Measurements from ENCODE around the gene GDI1. TPM values are rescaled to one million over a fixed set of nuclear protein-coding genes. Genes with fewer than 3 reads are reported as not detected.

GDI1 gene
- total and polyA plus RNA-seq, 2 of the 8 experiments (the other 6 are each of a cell fraction or from before 2014, with no cell fraction given): 83.1 to 136 TPM

GRCh38 chrX:154419189-154419588 is 17.8 kb upstream of the GDI1 start:
- H4K20me1 ChIP-seq (replicated peaks in 1 of 2; ENCODE audit: control insufficient read depth in 1 of 2, insufficient read depth in 2 of 2, low read length in 2 of 2): no peaks in the 10 kb centered on the region
- no peaks in the 10 kb centered on the region for H3K4me1 ChIP-seq (replicated peaks in 1 of 4; ENCODE audit: control insufficient read depth in 3 of 4, insufficient read depth in 4 of 4, low read length in 3 of 4)
- no peaks in the 10 kb centered on the region for H3K9me3 ChIP-seq (ENCODE audit: insufficient read depth in 2 of 2, low read depth in 1 of 2, low read length in 1 of 2)
- H2BK15ac ChIP-seq (ENCODE audit: low read length): no peak overlapping the region
- H4K8ac ChIP-seq (ENCODE audit: extremely low read depth, insufficient read depth, low read length): no peak overlapping the region
- no peak overlapping the region for H3K56ac ChIP-seq (replicated peaks; ENCODE audit: insufficient read length, low read depth, low read length)
- H3K79me1 ChIP-seq (ENCODE audit: low read depth, low read length): no peaks in the 10 kb centered on the region
- H4K91ac ChIP-seq (replicated peaks; ENCODE audit: insufficient read length, low read length): no peak overlapping the region
- H2BK20ac ChIP-seq (ENCODE audit: low read length): no peak overlapping the region
- H4K5ac ChIP-seq (ENCODE audit: insufficient read length, low read depth, low read length): no peak overlapping the region
- H2BK12ac ChIP-seq (ENCODE audit: low read depth, low read length): no peak overlapping the region
- H3K14ac ChIP-seq (ENCODE audit: insufficient read length): no peak overlapping the region
- no peak overlapping the region for H3K9ac ChIP-seq (replicated peaks in 1 of 4; ENCODE audit: extremely low read depth in 1 of 4, low read depth in 3 of 4, low read length in 3 of 4)
- H2AK5ac ChIP-seq (ENCODE audit: low read depth, low read length): no peak overlapping the region
- ChIA-PET CTCF (ENCODE audit: partially characterized antibody) (no interaction called here), POLR2A (ENCODE audit: partially characterized antibody) (interaction anchor here (1.2 to 8.7 kb wide), 2 partner anchors 14 to 19 kb away, joined by 3 to 76 read pairs; partner anchors contain the start of gene RPL10)
- no peaks in the 10 kb centered on the region for H3K23me2 ChIP-seq (ENCODE audit: low read depth, low read length)
- H3K4me3 ChIP-seq (ENCODE audit: extremely low read depth in 1 of 4, insufficient read depth in 2 of 4, low read depth in 3 of 4, low read length in 4 of 4): no peak overlapping the region
- H2AFZ ChIP-seq (ENCODE audit: low read length): no peak overlapping the region
- H3K27me3 ChIP-seq (replicated peaks in 1 of 4; ENCODE audit: control insufficient read depth in 3 of 4, extremely low read depth in 1 of 4, insufficient read depth in 3 of 4, low read length in 3 of 4): no peaks in the 10 kb centered on the region
- H3K23ac ChIP-seq (ENCODE audit: insufficient read length): no peak overlapping the region
- H3K79me2 ChIP-seq (ENCODE audit: control insufficient read depth in 1 of 2, insufficient read depth in 2 of 2, low read length in 2 of 2): no peaks in the 10 kb centered on the region
- no peak overlapping the region for H2BK5ac ChIP-seq (ENCODE audit: low read depth, low read length)
- TF ChIP-seq POLR2AphosphoS5 (IDR thresholded peaks at IDR 0.05; ENCODE audit: low read depth, low read length): no peak
- TF ChIP-seq SUZ12 (IDR thresholded peaks at IDR 0.05; ENCODE audit: low read length): no peak
- TF ChIP-seq E2F6 (IDR thresholded peaks at IDR 0.05): no peak
- no peak for TF ChIP-seq JUN (IDR thresholded peaks at IDR 0.05; ENCODE audit: low read depth, low read length)
- TF ChIP-seq TAF1 (IDR thresholded peaks at IDR 0.05; ENCODE audit: low read depth, low read length): no peak
- TF ChIP-seq TBP (IDR thresholded peaks at IDR 0.05; ENCODE audit: low read depth, low read length): no peak
- TF ChIP-seq NRF1 (IDR thresholded peaks at IDR 0.05; ENCODE audit: low read depth, low read length): no peak
- no peak for TF ChIP-seq CTCF (IDR thresholded peaks at IDR 0.05; ENCODE audit: control extremely low read depth in 1 of 3, insufficient read depth in 1 of 3, low read depth in 1 of 3, low read length in 3 of 3)
- no peak for TF ChIP-seq ASH2L (IDR thresholded peaks at IDR 0.05; ENCODE audit: low read length)
- H3K36me3 ChIP-seq (ENCODE audit: control insufficient read depth in 2 of 4, insufficient read depth in 4 of 4, low read length in 3 of 4): 0 out of 8 replicates have a peak, but pooled peaks cover 0 to 3% (median 0%) of the 10 kb centered on the region in 4 experiments
- FAIRE-seq: no peak
- no peak overlapping the region for H3K4ac ChIP-seq (replicated peaks; ENCODE audit: insufficient read length, low read depth, low read length)
- H3K18ac ChIP-seq (ENCODE audit: extremely low read depth, low read length): no peak overlapping the region
- H3K4me2 ChIP-seq (ENCODE audit: insufficient read depth in 1 of 2, low read depth in 2 of 2, low read length in 2 of 2): no peak overlapping the region
- DNase-seq (ENCODE audit: low read depth in 1 of 2, low spot score in 2 of 2): no peak
- no peak overlapping the region for H3K27ac ChIP-seq (ENCODE audit: low read depth, low read length)
- H2BK120ac ChIP-seq (replicated peaks; ENCODE audit: low read depth, low read length): no peak overlapping the region
- WGBS, 2 experiments (ENCODE audit: extremely low coverage in 1 of 2, insufficient coverage in 1 of 2, insufficient read length in 1 of 2, insufficient replicate concordance in 2 of 2, low coverage in 1 of 2, low lambda C conversion rate in 2 of 2, missing lambda C conversion rate in 1 of 2): 82% methylated on average over 2 of the region's 8 CpGs; no CpG with 5 or more reads in 1 of the 2 experiments

Measured in H1 (cell line).